HG03432 (cell line): ENCODE data around the gene MRPL10.
"Not testable (repeated sequence)": the region's sequence is repeated elsewhere in the genome, so short reads cannot be mapped to it uniquely, and the experiment has no call there.

Source experiments
- ATAC-seq: cut with Tn5 transposase; IDR thresholded peaks from one replicate; pipeline ENCODE4 v1.9.1; 2021; ENCODE audit warnings: mild to moderate bottlenecking, moderate library complexity; ENCODE audit not compliant: unreplicated experiment

Gene MRPL10

DNA sequence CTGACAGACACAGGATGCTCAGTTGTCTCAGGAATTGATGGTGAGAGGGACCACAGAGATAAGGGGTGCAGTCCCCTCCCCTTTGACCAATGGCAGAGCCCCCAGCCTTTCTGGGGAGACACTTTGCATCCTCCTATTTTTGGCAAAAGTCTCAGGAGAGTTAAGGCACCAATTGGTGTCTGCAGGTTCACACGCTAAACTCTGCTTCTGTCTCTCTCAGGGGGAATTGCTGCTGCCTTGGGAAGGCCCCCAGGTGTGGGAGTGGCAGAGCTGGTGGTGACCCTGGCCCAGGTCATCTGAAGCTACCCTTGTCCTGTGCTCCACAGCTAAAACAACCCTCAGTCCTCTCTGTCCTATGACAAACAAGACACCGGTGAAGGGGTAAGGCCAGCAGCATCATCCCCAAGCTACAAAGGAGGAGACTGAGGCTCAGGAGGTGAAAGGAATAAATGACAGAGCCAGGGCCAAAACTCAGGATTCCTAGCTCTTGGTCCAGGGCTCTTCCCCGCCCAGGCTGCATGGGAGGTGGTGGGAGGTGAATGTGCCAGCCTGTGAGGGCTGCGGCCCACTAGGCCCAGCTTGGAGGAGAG is 30.1 kb downstream of the MRPL10 start:
- ATAC-seq = no peak

GRCh38 chr17:47800686-47801085 is 30.7 kb downstream of the MRPL10 start:
- no peak for ATAC-seq

DNA sequence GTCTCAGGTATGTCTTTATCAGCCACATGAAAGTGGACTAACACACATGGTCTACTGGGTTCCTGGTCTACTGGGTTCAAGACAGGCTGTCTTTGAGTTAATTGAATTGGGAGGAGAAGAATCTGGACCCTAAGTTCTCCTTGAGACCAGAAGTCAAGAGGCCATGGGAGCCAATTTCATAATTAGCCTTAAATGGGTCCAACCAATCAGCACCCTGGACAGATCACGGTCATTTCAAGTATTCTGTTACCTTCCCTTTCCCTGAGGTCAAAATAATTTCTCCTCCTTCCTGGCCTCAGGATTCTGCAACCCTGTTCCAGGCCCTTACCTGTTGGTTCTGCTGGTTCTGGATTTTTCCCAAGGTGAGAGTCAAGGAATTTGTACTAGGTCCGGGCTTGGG is 33.5 kb downstream of the MRPL10 start:
- ATAC-seq = no peak

GRCh38 chr17:47792979-47793378 is 38.4 kb downstream of the MRPL10 start:
- ATAC-seq = no peak

DNA sequence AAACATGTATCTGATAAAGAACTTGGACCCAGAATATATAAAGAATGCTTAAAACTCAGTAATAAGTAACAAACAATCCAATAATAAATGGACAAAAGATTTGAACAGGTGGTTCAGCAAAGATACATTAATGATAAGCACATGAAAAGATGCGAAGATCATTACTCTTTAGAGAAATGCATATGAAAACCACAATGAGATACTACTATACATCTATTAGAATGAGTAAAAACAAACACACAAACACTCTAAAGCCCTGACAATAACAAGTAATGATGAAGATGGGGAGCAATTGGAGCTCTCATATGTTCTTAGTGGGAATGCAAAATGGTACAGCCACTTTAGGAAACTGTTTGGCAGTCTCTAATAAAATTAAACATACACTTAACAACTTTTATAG is 38.9 kb downstream of the MRPL10 start:
- no peak for ATAC-seq

GRCh38 chr17:47791025-47791424 is 40.3 kb downstream of the MRPL10 start:
- ATAC-seq = no peak

DNA sequence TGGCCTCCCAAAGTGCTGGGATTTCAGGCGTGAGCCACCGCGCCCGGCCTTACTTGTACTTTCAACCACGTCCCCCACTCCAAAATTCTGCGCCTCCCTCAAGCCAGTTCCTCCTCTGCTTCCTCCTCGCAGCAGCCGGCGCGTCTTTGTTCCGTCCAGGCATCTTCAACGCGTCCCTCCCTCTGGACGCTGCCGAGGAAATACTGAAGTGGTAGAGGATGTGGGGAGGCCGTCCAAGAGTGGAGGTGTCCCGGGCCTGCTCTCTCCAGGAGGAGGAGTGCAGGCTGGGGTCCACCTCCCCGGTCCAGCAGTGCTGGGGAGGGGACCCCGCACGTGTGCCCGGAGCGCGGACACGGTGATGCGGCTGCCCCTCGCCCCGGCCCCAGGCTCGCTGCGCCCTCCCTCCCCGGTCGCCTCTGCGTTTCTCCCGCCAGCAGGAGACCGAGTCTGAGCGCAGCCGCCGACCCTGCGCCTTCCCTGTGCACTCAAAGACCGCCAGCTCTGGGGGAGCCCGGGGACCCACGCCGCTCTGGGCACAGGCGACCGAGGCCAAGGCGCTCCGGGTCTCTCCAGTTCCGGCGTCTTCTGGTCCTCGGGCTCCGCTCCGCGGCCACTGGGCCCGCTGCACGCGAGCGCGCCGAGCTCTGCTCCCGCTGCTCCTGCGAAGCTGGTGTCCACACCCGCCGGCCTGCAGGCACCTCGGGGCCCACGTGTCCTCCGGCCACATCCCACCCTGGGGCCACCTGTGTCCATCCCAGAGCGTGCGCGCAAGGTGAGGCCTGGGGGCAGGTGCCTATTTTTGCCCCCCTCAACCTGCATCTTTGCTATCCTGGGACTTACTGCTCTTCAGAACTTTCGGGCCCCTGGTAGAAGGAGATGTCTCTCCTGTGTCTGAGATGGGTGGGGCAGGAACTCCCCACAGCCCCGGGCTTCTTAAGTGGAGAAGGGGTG is 41.5 kb downstream of the MRPL10 start:
- ATAC-seq = no peak

- no peak for ATAC-seq
Measured at GRCh38 chr17:47785538-47786123, 45.7 kb downstream of the MRPL10 start.

DNA sequence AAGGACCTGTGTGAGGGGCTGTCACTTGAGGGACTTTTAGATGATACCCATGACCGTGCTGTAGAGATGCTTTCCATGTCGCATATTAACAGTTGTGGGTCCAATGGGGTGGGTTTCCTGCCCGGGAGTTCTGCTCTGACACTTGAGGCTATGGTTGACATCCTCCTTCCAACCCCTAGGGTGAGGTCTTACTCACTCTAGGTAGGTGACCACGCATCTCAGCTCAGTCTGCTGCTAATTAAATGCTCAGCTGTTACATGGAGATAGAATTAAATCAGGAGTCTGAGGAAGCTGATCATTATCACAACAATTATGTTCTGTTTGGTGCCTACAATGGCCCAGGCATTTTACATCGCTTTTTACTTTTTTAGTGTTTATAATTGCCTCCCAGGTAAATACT is 49.9 kb downstream of the MRPL10 start:
- ATAC-seq = no peak

DNA sequence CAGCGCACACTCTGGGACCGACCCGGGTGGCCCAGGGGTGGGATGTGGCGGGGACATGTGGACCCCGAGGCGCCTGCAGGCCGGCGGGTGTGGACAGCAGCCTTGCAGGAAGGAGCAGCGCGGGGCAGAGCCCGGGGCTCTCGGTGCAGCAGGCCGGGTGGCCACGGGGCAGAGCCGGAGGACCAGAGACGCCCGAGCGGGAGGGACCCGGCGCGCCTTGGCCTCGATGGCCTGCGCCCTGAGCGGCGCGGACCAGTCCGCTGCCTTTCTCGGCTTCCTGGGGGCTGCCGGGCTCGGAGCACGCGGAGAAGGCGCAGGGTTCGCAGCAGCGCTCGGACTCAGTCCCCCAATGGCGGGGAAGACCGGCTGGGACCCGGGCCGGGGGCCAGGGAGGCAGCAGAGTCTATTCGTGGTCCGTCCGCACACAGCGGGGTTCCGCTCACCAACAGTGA is 53.1 kb downstream of the MRPL10 start:
- ATAC-seq = no peak

- no peak for ATAC-seq
Measured at GRCh38 chr17:47776330-47777197, 54.8 kb downstream of the MRPL10 start.

DNA sequence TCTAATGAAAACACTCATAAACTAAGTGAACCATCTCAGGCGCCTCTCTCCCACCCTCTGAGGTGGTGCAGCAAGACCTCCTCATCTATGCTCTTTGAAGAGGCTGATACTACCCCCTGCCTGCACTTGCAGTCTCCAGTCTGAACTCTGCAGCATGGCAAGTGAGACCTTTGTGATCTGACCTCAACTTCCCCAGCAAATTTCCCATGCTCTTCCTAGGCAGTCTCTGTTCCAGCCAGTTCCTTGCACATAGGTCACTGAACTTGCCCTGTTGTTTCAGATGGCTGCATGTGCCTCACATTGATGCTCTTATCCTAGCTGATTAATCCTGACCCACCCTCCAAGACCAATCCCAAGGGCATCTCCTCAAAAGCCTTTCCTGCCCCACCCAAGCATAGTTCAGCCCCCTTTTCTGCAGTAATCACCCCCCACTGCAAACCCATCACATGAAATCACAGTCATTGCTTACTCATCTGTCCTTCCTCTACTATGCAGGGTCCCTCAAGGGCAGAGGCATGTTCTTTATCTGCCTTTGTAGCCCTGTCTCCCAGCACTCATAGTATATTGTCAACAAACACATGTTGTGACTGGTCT is 56.3 kb downstream of the MRPL10 start:
- no peak for ATAC-seq

GRCh38 chr17:47774331-47774730 is 57.0 kb downstream of the MRPL10 start:
- ATAC-seq = no peak

DNA sequence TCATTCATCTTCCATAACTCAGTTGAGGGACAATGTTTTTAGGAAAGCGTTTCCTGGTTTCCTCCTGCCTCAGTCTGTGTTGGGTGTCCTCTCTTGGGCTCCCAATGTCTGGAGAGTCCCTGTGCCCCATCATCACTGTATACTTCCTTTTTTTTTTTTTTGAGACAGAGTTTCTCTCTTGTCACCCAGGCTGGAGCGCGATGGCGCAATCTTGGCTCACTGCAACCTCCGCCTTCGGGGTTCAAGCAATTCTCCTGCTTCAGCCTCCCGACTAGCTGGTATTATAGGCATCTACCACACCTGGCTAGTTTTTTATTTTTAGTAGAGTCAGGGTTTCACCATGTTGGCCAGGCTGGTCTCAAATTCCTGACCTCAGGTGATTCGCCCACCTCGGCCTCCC is 57.7 kb downstream of the MRPL10 start:
- not testable (repeated sequence) for ATAC-seq
